HG02973 (cell line): ENCODE results near the gene AKAP17A.

ENCODE experiments used
- ATAC-seq: cut with Tn5 transposase; IDR thresholded peaks from one replicate; pipeline ENCODE4 v1.9.1; 2021; ENCODE audit warnings: moderate library complexity; ENCODE audit not compliant: unreplicated experiment

AKAP17A gene

GRCh38 chrX:1582686-1583437, 8.5 kb upstream of the AKAP17A start:
- peak; percentile 83 for ATAC-seq

GRCh38 chrX:1584237-1585011, 7.0 kb upstream of the AKAP17A start:
- ATAC-seq, result no peak

- no peak for ATAC-seq
Observed at GRCh38 chrX:1587161-1587560, 4.2 kb upstream of the AKAP17A start.

GRCh38 chrX:1589356-1590130, 1.9 kb upstream of the AKAP17A start:
- no peak for ATAC-seq

DNA sequence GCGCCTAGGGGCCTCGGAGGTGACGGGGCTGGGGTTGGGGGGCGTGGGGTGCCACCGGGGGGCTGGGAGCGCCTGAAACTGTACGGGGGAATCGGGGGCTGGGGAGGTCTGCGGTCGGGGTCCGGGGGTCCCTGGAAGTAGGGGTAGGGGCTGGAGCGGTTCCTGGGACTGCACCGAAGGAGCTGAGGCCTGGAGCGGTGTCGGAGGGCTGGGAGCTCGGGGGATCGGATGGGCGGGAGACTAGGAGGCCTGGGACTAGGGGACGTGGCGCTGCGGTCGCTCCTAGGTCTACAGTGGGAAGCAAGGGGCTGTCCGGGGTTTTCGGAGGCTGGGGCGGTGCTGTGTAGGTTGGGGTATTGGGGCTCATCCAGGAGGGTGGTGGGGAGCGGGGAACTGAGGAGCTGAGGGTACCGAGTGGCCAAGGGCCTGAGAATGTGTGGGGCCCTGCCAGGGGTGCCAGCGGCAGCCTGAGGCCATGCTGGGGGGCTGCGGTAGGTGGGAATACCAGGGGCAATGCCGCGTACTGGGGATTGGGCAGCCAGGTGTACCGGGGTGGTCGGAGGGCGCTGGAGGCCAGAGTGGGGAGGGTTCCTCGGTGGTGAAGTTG, 562 bp downstream of the AKAP17A start:
- peak; percentile 11 for ATAC-seq

DNA sequence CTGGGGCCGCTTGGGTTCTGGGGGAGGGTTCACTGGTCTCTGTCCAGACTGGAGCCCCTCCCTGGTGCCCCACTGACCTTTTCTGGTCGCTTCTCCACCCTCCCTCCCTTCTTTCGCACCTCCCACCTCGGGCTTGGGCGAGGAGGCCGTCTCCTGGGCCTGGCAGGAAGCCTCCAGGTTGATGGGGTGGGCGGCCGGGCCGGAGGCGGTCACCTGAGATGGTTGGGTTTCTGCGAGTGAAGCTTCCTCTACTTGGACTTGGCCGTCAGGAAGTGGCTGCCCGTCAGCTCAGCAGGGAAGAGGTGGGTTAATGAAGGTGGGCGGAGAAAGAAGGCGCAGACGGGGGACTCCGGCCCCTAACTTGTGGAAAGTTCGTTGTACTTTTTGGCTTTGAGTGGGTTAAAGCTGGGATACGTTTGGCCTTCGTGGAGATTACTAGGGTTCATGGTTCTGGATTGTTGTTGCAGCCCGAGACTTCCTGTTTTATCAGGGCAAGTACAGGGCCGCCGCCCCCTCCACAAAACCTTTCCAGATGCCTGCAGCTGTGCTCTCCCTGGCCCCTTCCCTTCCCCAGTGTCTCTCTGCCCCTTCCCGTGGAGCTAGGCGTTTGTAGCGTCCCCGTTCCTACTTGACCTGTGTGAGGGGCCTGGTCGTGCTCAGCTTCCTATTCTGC, 1.2 kb downstream of the AKAP17A start:
- ATAC-seq, result peak; percentile 39

DNA sequence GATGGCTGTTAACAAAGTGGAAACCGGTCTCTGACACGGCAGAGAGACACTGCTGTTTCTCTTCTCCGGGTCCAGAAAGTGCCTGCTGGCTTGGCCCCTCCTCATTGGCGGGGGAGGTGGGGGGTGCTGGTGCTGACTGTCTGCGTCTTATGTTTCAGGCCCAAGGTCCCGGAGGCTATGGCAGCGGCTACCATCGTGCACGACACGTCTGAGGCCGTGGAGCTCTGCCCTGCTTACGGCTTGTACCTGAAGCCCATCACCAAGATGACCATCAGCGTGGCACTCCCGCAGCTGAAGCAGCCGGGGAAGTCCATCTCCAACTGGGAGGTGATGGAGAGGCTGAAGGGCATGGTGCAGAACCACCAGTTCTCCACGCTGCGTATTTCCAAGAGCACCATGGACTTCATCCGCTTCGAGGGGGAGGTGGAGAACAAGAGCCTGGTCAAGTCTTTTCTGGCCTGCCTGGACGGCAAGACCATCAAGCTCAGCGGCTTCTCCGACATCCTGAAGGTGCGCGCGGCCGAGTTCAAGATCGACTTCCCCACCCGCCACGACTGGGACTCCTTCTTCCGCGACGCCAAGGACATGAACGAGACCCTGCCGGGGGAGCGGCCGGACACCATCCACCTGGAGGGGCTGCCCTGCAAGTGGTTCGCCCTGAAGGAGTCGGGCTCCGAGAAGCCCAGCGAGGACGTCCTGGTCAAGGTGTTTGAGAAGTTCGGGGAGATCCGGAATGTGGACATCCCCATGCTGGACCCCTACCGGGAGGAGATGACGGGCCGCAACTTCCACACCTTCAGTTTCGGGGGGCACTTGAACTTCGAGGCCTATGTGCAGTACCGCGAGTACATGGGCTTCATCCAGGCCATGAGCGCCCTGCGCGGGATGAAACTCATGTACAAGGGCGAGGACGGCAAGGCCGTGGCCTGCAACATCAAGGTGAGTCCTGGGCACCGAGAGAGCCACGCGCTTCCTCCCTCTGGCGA, 2.2 kb downstream of the AKAP17A start:
- ATAC-seq, result no peak

DNA sequence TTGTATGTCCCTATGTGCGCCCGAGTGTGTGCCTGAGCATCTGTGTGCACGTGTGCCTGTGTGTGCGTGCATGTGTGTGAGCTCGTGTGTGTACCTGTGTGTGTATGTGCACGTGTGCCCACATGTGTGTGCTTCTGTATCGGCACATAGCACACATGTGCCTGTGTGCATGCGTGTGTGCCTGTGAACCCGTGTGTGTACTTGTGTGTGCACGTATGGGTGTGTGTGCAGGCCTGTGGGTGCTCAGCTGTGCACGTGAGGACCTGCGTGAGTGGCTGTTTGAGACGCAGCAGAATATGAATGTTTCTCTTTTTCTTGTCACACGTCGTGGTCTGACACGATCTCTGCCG, 4.3 kb downstream of the AKAP17A start:
- no peak for ATAC-seq

DNA sequence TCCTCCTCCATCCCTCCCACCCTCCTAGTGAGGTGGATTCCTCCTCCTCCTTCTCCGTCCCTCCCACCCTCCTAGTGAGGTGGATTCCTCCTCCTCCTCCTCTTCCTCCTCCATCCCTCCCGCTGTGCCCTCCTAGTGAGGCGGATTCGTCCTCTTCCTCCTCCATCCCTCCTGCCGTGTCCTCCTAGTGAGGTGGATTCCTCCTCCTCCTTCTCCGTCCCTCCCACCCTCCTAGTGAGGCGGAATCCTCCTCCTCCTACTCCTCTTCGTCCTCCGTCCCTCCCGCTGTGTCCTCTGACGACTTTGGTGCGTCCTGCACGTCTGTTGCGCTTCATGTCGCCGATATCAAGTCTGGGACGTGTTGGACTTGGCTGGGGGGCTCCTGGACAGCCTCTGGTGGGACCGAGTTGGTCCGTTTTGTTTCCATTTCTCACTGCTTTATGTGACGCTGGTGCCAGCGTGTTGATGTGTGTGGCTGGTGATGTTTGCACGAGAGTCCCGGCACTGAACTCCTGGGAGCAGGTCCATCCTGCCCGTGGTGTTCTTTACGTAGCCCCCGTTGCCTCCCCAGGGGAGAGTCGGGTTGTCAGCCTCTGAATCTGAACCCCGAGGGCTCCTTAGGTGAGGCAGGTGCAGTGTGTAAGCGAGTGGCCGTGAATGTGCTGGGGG, 5.4 kb downstream of the AKAP17A start:
- ATAC-seq, result no peak

DNA sequence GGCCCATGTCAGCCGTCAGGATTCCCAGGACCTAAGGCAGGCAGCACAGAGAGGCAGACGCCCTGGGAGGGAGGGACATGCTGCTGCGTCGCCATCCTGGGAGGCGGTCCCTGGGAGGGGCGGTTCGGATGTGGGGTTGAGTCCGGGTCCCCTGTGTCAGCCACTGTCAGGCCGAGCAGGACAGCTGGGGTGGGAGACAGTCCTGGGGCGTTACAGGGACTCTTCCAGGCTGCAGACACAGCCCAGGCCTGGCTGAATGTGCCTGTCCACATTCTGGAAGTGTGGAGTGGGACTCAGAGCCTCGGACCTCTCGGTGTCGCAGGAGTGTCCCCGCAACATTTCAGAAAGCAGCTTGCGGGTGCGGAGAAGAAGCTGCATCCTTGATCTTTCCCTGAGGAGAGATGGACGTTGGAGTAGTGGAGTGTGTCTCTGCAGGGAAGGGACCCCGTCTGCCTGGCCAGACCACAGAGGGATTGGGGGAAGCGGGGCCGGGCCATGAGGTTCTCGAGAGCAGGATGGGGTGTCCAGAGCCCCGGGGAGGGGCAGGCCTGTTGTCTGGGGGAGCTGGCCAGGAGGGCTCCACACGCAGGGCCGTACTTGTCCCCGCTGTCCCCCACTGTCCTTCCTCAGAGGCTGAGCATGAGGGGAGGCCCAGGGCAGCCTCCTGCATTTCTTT, 6.1 kb downstream of the AKAP17A start:
- no peak for ATAC-seq

DNA sequence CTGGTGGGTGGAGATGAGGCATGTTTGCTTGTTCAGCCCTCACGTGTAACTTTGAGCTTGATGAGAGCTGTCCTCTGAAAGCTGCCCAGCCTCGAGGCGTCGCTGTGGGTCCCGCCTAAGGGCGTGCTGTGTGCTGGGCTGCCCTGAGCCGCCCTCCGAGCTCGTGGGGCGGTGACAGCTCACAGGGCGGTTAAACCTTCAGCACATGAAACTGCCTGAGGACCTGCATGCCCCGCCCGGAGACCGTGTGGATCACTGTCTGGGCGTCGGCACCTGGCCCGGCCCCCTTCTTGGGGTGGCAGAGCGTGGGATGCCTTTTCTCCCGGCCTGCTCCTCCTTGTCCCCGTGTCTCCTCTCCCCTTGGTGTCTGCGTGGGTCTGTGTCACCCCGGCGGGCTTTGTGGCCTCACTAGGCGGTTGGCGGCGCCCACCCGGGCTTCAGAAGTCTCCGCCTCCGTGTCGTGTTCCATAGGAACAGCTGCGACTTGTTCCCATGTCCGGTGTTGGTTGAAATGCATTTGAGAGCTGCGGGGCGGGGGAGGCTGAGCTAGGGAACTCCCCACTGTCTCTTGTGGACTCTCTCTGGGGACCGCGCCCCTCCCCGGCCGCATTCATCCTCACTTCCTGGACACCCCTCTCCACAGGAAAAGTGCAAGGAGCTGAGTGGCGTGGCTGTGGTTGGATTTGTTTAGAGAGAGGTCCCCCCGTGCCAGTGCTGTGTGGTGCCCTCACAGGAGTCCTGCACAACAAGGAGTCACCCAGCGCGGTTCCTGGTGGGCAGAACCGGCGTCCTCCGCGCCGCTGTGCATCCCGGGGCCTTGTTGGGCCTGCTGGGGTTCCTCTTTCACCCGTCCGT, 6.8 kb downstream of the AKAP17A start:
- ATAC-seq, result no peak

GRCh38 chrX:1598876-1599790, 7.7 kb downstream of the AKAP17A start:
- ATAC-seq, result no peak

DNA sequence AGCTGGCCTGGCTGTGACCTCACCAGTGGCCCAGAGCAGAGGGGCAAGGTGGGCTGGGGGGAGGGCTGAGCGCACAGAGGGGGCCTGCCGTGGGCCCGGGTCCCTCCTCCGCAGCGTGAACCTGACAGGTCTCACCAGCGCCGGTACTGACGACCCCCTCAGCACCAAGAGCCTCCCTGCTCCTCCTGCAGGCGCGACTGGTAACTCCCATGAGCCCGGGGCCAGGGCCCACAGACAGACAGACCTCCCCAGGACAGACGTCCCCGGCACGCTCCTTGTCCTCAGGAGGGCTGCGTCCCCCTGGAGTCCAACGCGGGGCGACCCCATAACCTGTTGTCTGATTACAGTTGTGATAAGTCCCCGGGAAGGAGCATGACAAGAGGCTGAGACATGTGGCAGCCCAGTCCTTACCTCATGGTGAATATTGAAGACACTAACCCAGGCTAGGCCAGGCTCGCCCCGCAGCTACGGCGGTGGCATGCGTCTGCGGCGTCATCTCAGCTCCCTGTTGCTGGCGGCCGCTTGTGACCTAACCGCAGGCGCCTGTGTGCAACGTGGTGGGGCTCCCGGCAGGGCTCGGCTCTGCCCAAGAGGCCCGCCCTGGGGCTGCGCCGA, 8.5 kb downstream of the AKAP17A start:
- ATAC-seq, result no peak

- ATAC-seq, result no peak
Observed at GRCh38 chrX:1600406-1601050, 9.1 kb downstream of the AKAP17A start.

GRCh38 chrX:1601051-1601767, 9.8 kb downstream of the AKAP17A start:
- no peak for ATAC-seq
